ENCODE results near the gene EPDR1. TPM values are rescaled to one million over a fixed set of nuclear protein-coding genes. Genes with fewer than 3 reads are reported as not detected.

The EPDR1 gene
- total RNA-seq, 1 experiment from 2014 or later = 5.3 TPM

DNA sequence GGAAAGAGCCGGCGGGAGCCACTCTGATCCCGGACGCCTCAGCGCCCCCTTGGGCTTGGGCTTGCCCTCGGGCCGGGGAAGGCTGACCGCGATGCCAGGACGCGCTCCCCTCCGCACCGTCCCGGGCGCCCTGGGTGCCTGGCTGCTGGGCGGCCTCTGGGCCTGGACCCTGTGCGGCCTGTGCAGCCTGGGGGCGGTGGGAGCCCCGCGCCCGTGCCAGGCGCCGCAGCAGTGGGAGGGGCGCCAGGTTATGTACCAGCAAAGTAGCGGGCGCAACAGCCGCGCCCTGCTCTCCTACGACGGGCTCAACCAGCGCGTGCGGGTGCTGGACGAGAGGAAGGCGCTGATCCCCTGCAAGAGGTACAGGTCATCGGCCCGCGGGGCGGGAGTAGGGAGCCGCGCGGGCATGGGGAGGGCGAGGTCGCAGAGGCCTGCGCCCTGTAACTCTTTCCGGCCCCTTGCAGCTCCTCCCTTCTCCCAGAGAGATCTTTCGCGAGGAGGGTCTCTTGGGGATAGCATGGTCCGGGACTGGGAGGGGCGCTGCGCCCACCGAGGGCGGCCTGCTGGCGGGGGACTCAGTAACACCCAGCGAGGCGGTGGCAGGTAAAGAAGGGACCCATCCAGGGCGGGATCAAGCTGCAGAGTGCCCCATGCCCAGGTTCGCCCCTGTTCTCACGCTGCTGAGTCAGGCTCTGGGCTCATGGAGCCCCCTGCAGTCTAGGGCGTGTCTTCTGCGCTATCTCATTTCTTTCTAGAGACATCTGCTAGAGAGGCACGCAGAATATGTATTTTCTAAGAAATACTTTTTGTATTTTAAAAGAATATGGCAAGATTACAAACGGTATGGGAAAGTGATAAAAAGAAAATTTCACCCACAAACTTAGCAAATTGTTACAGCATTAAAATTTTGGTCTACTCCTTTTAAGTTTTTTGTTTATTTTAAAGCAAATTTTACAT lies 687 bp downstream of the EPDR1 start:
- H3K27me3 ChIP-seq (ENCODE audit: insufficient read depth, low read length) = peaks cover 4% of the 10 kb centered on the region; the same call in 1 of the 2 replicates
- no peak overlapping the region for H3T11ph ChIP-seq (ENCODE audit: low read length)
- peak overlapping the region; percentile 87 for H3K4me2 ChIP-seq (ENCODE audit: insufficient read depth, insufficient read length, low read length)
- DNase-seq = peak; percentile 68
- no peaks in the 10 kb centered on the region for H3K79me2 ChIP-seq (ENCODE audit: insufficient read depth, low read length)
- H3K4me1 ChIP-seq (ENCODE audit: insufficient read depth, low read length) = no peaks in the 10 kb centered on the region
- no peak overlapping the region for H3K56ac ChIP-seq (ENCODE audit: insufficient read length, low read depth, low read length)
- Mint-ChIP-seq H3K4me1 (peaks cover 15 to 17% of the 10 kb centered on the region in 2 experiments), H3K4me3 (peak overlapping the region; percentile 81 to 86), H3K27ac (no peak overlapping the region), H3K9me3 (peaks cover 5 to 9% of the 10 kb centered on the region in 2 experiments; a peak in 4 of 5 replicates), H3K36me3 (ENCODE audit: insufficient read depth in 1 of 3, low read depth in 3 of 3) (peaks cover 2 to 3% (median 2%) of the 10 kb centered on the region in 3 experiments; a peak in 5 of 7 replicates), H3K27me3 (ENCODE audit: low read depth) (peaks cover 52% of the 10 kb centered on the region)
- no peak overlapping the region for H2BK15ac ChIP-seq (ENCODE audit: low read depth, low read length)
- H4K20me1 ChIP-seq (ENCODE audit: control insufficient read depth, insufficient read depth, insufficient read length) = no peaks in the 10 kb centered on the region
- H2BK120ac ChIP-seq (ENCODE audit: low read depth, low read length, poor library complexity, severe bottlenecking) = no peak overlapping the region
- peak overlapping the region; percentile 77 for H3K18ac ChIP-seq (ENCODE audit: insufficient read length, low read depth, low read length)
- no peak overlapping the region for H2AK5ac ChIP-seq (ENCODE audit: insufficient read length, low read length)
- H2AFZ ChIP-seq (ENCODE audit: low read length) = no peak overlapping the region
- no peak overlapping the region for H2BK20ac ChIP-seq (ENCODE audit: low read depth, low read length, poor library complexity, severe bottlenecking)
- no peak overlapping the region for H4K5ac ChIP-seq (ENCODE audit: insufficient read length, low read depth, low read length)
- no peak overlapping the region for H4K91ac ChIP-seq (ENCODE audit: insufficient read length, low read depth, low read length)
- no CpG with 5 or more reads among the region's 63 CpGs for WGBS (ENCODE audit: extremely low coverage, insufficient read length, low lambda C conversion rate)
- no peak overlapping the region for H3K23ac ChIP-seq (ENCODE audit: insufficient read length, low read depth, low read length)
- peak overlapping the region; percentile 59 for H3K14ac ChIP-seq (ENCODE audit: insufficient read depth, low read length)
- H3K79me1 ChIP-seq (ENCODE audit: insufficient read depth, low read depth, low read length, poor library complexity, severe bottlenecking) = no peaks in the 10 kb centered on the region
- peaks cover 20% of the 10 kb centered on the region for H3K23me2 ChIP-seq (ENCODE audit: insufficient read length, low read depth, low read length, poor library complexity, severe bottlenecking)
- TF ChIP-seq, protein P1, sequence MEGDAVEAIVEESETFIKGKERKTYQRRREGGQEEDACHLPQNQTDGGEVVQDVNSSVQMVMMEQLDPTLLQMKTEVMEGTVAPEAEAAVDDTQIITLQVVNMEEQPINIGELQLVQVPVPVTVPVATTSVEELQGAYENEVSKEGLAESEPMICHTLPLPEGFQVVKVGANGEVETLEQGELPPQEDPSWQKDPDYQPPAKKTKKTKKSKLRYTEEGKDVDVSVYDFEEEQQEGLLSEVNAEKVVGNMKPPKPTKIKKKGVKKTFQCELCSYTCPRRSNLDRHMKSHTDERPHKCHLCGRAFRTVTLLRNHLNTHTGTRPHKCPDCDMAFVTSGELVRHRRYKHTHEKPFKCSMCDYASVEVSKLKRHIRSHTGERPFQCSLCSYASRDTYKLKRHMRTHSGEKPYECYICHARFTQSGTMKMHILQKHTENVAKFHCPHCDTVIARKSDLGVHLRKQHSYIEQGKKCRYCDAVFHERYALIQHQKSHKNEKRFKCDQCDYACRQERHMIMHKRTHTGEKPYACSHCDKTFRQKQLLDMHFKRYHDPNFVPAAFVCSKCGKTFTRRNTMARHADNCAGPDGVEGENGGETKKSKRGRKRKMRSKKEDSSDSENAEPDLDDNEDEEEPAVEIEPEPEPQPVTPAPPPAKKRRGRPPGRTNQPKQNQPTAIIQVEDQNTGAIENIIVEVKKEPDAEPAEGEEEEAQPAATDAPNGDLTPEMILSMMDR (conservative IDR thresholded peaks at IDR 0.05) = peak; percentile 38; the same call in 2 of the 3 replicates
- no peaks in the 10 kb centered on the region for H3K9me3 ChIP-seq (ENCODE audit: control insufficient read depth, low read depth, low read length)
- peak overlapping the region; percentile 55 for H3K9ac ChIP-seq (ENCODE audit: extremely low read depth, insufficient read length, low read length)
- H3K27ac ChIP-seq (ENCODE audit: insufficient read length, low read depth, low read length) = no peak overlapping the region
- no peak overlapping the region for H2BK12ac ChIP-seq (ENCODE audit: insufficient read length, low read depth, low read length)
- no peak overlapping the region for H2BK5ac ChIP-seq (ENCODE audit: insufficient read length, low read length)
- H4K8ac ChIP-seq (replicated peaks; ENCODE audit: insufficient read length, low read depth, low read length) = no peak overlapping the region
- H3K4ac ChIP-seq (ENCODE audit: low read depth, low read length) = no peak overlapping the region

All from H9 (cell line).